DND-41 (cell line): ENCODE results near the gene SFMBT2.

Source experiments
- ATAC-seq: fragments of 200-7000 bp; cut with Tn5 transposase; 3 replicates; pipeline ENCODE4 v1.9.1; 2021; ENCODE audit warnings: low read depth; ENCODE audit not compliant: insufficient read depth
- DNase-seq: peaks from one replicate; pipeline ENCODE4 v3.0.0-alpha.2; 2020
- H2AFZ ChIP-seq: 2 replicates; pipeline ENCODE4 v1.6.0; 2012; ENCODE audit warnings: low read depth, low read length
- H3K27ac ChIP-seq: 2 replicates; pipeline ENCODE4 v1.5.1; 2012; ENCODE audit warnings: low read length, inconsistent platforms
- H3K27me3 ChIP-seq: fragments of 200-600 bp; sonication (generic); 2 replicates; pipeline ENCODE4 v1.6.0; 2012; ENCODE audit warnings: low read length, mild to moderate bottlenecking, inconsistent platforms; ENCODE audit not compliant: insufficient read depth, poor library complexity
- H3K36me3 ChIP-seq: 2 replicates; pipeline ENCODE4 v1.5.1; 2012; ENCODE audit warnings: low read length, inconsistent platforms; ENCODE audit not compliant: insufficient read depth
- H3K4me1 ChIP-seq: 2 replicates; pipeline ENCODE4 v1.5.1; 2012; ENCODE audit warnings: mild to moderate bottlenecking, low read length; ENCODE audit not compliant: insufficient read depth
- H3K4me2 ChIP-seq: 2 replicates; pipeline ENCODE4 v1.6.0; 2012; ENCODE audit warnings: mild to moderate bottlenecking, moderate library complexity, low read length, inconsistent platforms; ENCODE audit not compliant: insufficient read depth
- H3K4me3 ChIP-seq, 2 experiments: fragments of 200-600 bp in 1 of 2; shearing (Covaris generic) in 1 of 2; 2 replicates each; pipeline ENCODE4 v1.5.1; 2012 to 2016; ENCODE audit warnings: inconsistent platforms in 2 of 2, low read length in 2 of 2, mild to moderate bottlenecking in 2 of 2, low read depth in 1 of 2, moderate library complexity in 1 of 2
- H3K79me2 ChIP-seq: 2 replicates; pipeline ENCODE4 v1.6.0; 2012; ENCODE audit warnings: low read length, inconsistent platforms; ENCODE audit not compliant: insufficient read depth
- H3K9ac ChIP-seq: 2 replicates; pipeline ENCODE4 v1.6.0; 2012; ENCODE audit warnings: low read depth, mild to moderate bottlenecking, inconsistent platforms, low read length, moderate library complexity
- H3K9me3 ChIP-seq: 2 replicates; pipeline ENCODE4 v1.5.1; 2012; ENCODE audit warnings: low read length, moderate library complexity, mild to moderate bottlenecking, inconsistent platforms; ENCODE audit not compliant: insufficient read depth, severe bottlenecking
- H4K20me1 ChIP-seq: 2 replicates; pipeline ENCODE4 v1.6.0; 2012; ENCODE audit warnings: low read length; ENCODE audit not compliant: insufficient read depth
- EZH2 ChIP-seq: IDR thresholded peaks from 3 replicates; pipeline ENCODE4 v1.6.1; 2012; ENCODE audit warnings: borderline replicate concordance, low read depth, mild to moderate bottlenecking, moderate library complexity, low read length, inconsistent platforms; ENCODE audit not compliant: severe bottlenecking
- TF ChIP-seq, protein P1 (sequence below): IDR thresholded peaks from 2 replicates; pipeline ENCODE4 v1.5.1; 2012; ENCODE audit warnings: borderline replicate concordance, low read length, moderate library complexity, mild to moderate bottlenecking; ENCODE audit not compliant: poor library complexity, severe bottlenecking; ENCODE audit errors: extremely low read depth

SFMBT2 gene

DNA sequence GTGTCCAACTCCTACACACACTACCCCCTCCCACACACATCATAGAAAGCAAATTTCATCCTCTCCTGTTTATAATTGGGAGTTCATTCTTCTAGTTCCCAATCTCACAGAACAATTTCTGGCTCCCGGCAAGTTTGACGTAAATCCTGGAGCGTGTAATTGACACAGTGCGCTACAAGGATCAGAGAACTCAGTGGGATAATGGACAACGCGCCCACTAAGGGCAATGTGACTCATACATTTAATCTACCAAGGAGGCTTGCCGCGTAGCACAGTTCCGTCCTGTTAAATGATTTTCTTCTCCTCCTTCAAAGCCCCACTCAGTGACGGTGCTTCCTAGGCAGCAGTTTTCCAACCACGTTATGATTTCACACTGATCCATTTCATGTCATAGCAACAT, 277.6 kb downstream of the SFMBT2 start:
- H3K9ac ChIP-seq: no peak overlapping the region
- ATAC-seq (no peak), DNase-seq (no peak)
- H3K4me1 ChIP-seq: no peaks in the 10 kb centered on the region
- H3K9me3 ChIP-seq: no peaks in the 10 kb centered on the region
- no peaks in the 10 kb centered on the region for H4K20me1 ChIP-seq
- no peak overlapping the region for H2AFZ ChIP-seq
- no peak overlapping the region for H3K4me3 ChIP-seq
- no peaks in the 10 kb centered on the region for H3K36me3 ChIP-seq
- H3K79me2 ChIP-seq: no peaks in the 10 kb centered on the region
- H3K27ac ChIP-seq: no peak overlapping the region
- TF ChIP-seq, protein P1, sequence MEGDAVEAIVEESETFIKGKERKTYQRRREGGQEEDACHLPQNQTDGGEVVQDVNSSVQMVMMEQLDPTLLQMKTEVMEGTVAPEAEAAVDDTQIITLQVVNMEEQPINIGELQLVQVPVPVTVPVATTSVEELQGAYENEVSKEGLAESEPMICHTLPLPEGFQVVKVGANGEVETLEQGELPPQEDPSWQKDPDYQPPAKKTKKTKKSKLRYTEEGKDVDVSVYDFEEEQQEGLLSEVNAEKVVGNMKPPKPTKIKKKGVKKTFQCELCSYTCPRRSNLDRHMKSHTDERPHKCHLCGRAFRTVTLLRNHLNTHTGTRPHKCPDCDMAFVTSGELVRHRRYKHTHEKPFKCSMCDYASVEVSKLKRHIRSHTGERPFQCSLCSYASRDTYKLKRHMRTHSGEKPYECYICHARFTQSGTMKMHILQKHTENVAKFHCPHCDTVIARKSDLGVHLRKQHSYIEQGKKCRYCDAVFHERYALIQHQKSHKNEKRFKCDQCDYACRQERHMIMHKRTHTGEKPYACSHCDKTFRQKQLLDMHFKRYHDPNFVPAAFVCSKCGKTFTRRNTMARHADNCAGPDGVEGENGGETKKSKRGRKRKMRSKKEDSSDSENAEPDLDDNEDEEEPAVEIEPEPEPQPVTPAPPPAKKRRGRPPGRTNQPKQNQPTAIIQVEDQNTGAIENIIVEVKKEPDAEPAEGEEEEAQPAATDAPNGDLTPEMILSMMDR: no peak
- TF ChIP-seq EZH2: no peak
- H3K27me3 ChIP-seq: no peaks in the 10 kb centered on the region
- no peak overlapping the region for H3K4me2 ChIP-seq

DNA sequence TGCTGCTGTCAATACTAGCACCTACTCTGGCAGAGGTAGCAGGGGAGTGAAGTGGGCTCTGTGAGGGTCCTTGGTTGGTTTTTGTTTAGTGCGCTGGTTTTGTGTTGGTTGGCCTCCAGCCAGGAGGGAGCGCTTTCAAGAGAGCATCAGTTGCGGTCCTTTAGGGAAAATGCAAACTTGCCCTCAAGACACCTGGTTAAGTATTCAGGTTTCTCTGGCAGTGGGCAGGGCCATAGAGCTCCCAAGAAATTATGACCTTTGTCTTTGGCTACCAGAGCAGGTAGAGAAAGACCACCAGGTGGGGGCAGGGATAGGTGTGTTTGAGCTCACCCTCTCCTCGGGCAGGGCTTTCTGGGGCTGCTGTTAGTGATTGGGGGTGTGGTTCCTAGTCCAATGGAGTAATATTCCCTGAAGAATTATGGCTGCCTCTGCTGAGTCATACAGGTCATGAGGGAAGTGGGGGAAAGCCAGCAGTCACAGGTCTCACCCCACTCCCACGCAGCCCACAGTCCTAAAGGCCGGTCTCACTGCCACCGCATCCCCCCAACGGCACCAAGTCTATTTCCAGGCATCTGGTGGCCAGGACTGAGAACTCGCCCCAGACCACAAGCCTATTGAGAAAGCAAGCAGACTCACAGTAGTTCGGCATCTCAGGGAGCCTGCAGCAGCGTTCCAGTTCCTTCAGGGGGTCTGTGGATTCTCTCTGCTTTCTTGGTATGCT, 280.5 kb downstream of the SFMBT2 start:
- Histone ChIP-seq H3K79me2 (no peaks in the 10 kb centered on the region), H4K20me1 (no peaks in the 10 kb centered on the region), H3K4me3 (no peak overlapping the region), H3K4me2 (no peak overlapping the region), H3K9ac (no peak overlapping the region), H3K4me1 (no peaks in the 10 kb centered on the region), H2AFZ (no peak overlapping the region), H3K27ac (no peak overlapping the region), H3K9me3 (no peaks in the 10 kb centered on the region), H3K36me3 (no peaks in the 10 kb centered on the region), H3K27me3 (no peaks in the 10 kb centered on the region)
- ATAC-seq: no peak
- no peak for DNase-seq
- TF ChIP-seq EZH2: no peak
- TF ChIP-seq, protein P1: no peak

DNA sequence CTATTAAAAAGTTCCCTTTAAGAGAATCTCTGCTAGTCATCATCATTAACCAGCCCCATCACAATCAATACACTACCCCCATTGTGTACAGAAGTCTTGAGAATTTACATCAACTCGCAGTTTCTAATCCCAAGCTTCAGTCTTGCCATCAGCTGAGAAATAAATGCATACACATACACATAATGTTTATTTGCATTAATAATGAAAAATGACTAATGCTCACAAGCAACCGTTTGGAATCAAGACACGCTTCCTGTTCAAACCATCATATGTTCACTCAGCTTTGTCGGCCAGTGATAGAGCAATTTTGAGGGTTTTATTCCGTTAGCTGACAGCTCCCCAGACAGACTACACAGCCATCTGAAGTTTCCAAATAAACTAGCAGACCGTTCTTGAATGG, 287.1 kb downstream of the SFMBT2 start:
- H3K4me3 ChIP-seq: no peak overlapping the region
- H3K27ac ChIP-seq: no peak overlapping the region
- no peak for DNase-seq
- H4K20me1 ChIP-seq: no peaks in the 10 kb centered on the region
- no peak for ATAC-seq
- TF ChIP-seq, protein P1: no peak
- TF ChIP-seq EZH2: no peak
- no peaks in the 10 kb centered on the region for H3K36me3 ChIP-seq
- no peaks in the 10 kb centered on the region for H3K27me3 ChIP-seq
- peaks cover 5% of the 10 kb centered on the region; the same call in 1 of the 2 replicates for H3K4me1 ChIP-seq
- no peak overlapping the region for H3K4me2 ChIP-seq
- H3K9ac ChIP-seq: no peak overlapping the region
- no peaks in the 10 kb centered on the region for H3K79me2 ChIP-seq
- no peak overlapping the region for H2AFZ ChIP-seq
- no peaks in the 10 kb centered on the region for H3K9me3 ChIP-seq
